H9 (cell line): Measurements from ENCODE around the gene ATP1B2. TPM values are rescaled to one million over a fixed set of nuclear protein-coding genes. Genes with fewer than 3 reads are reported as not detected.

ENCODE experiments used
- DNase-seq: peaks from one replicate; pipeline ENCODE4 v3.0.0-alpha.2; 2017
- H2AFZ ChIP-seq: one replicate; pipeline ENCODE4 v1.6.1; 2013; ENCODE audit warnings: mild to moderate bottlenecking, low read length, control low read depth, moderate library complexity
- H2AK5ac ChIP-seq: 2 replicates; pipeline ENCODE4 v1.6.1; 2013; ENCODE audit warnings: low read length, control low read depth, mixed read lengths; ENCODE audit not compliant: insufficient read length
- H2BK120ac ChIP-seq: one replicate; pipeline ENCODE4 v1.6.1; 2013; ENCODE audit warnings: low read depth, mild to moderate bottlenecking, low read length, control low read depth, inconsistent platforms; ENCODE audit not compliant: poor library complexity, severe bottlenecking
- H2BK12ac ChIP-seq: 2 replicates; pipeline ENCODE4 v1.6.1; 2013; ENCODE audit warnings: low read length, control low read depth, mixed read lengths, low read depth; ENCODE audit not compliant: insufficient read length
- H2BK15ac ChIP-seq: 2 replicates; pipeline ENCODE4 v1.6.1; 2013; ENCODE audit warnings: low read depth, low read length, control low read depth
- H2BK20ac ChIP-seq: one replicate; pipeline ENCODE4 v1.6.1; 2013; ENCODE audit warnings: low read depth, mild to moderate bottlenecking, low read length, control low read depth, inconsistent platforms; ENCODE audit not compliant: poor library complexity, severe bottlenecking
- H2BK5ac ChIP-seq: 2 replicates; pipeline ENCODE4 v1.6.1; 2013; ENCODE audit warnings: low read length, control low read depth, mixed read lengths; ENCODE audit not compliant: insufficient read length
- H3K14ac ChIP-seq: 2 replicates; pipeline ENCODE4 v1.6.1; 2013; ENCODE audit warnings: low read length, control low read depth; ENCODE audit not compliant: insufficient read depth
- H3K18ac ChIP-seq: 2 replicates; pipeline ENCODE4 v1.6.1; 2013; ENCODE audit warnings: low read depth, mild to moderate bottlenecking, mixed read lengths, low read length, control low read depth; ENCODE audit not compliant: insufficient read length
- H3K23ac ChIP-seq: 2 replicates; pipeline ENCODE4 v1.6.1; 2013; ENCODE audit warnings: low read length, control low read depth, mixed read lengths, low read depth; ENCODE audit not compliant: insufficient read length
- H3K23me2 ChIP-seq: 2 replicates; pipeline ENCODE4 v1.6.1; 2013; ENCODE audit warnings: low read depth, mild to moderate bottlenecking, mixed read lengths, low read length, control low read depth; ENCODE audit not compliant: insufficient read length, poor library complexity, severe bottlenecking
- H3K27ac ChIP-seq: 2 replicates; pipeline ENCODE4 v1.5.1; 2013; ENCODE audit warnings: low read length, control low read depth, mixed read lengths, low read depth; ENCODE audit not compliant: insufficient read length
- H3K27me3 ChIP-seq: 2 replicates; pipeline ENCODE4 v1.6.1; 2013; ENCODE audit warnings: low read length, control low read depth, inconsistent platforms; ENCODE audit not compliant: insufficient read depth
- H3K4ac ChIP-seq: 2 replicates; pipeline ENCODE4 v1.6.1; 2013; ENCODE audit warnings: low read depth, mild to moderate bottlenecking, control low read depth, inconsistent platforms, low read length, moderate library complexity
- H3K4me1 ChIP-seq: 2 replicates; pipeline ENCODE4 v1.6.1; 2013; ENCODE audit warnings: low read length, control low read depth, inconsistent platforms; ENCODE audit not compliant: insufficient read depth
- H3K4me2 ChIP-seq: 2 replicates; pipeline ENCODE4 v1.6.1; 2013; ENCODE audit warnings: low read length, control low read depth, mixed read lengths; ENCODE audit not compliant: insufficient read length, insufficient read depth
- H3K56ac ChIP-seq: 2 replicates; pipeline ENCODE4 v1.6.1; 2013; ENCODE audit warnings: low read depth, mild to moderate bottlenecking, mixed read lengths, low read length, control low read depth; ENCODE audit not compliant: insufficient read length
- H3K79me1 ChIP-seq: 2 replicates; pipeline ENCODE4 v1.6.1; 2013; ENCODE audit warnings: low read depth, mild to moderate bottlenecking, moderate library complexity, low read length, control low read depth, inconsistent platforms; ENCODE audit not compliant: insufficient read depth, poor library complexity, severe bottlenecking
- H3K79me2 ChIP-seq: 2 replicates; pipeline ENCODE4 v1.6.1; 2013; ENCODE audit warnings: low read length, control low read depth, inconsistent platforms; ENCODE audit not compliant: insufficient read depth
- H3K9ac ChIP-seq: 2 replicates; pipeline ENCODE4 v1.6.1; 2013; ENCODE audit warnings: low read length, control low read depth, mixed read lengths; ENCODE audit not compliant: insufficient read length; ENCODE audit errors: extremely low read depth
- H3K9me3 ChIP-seq: one replicate; pipeline ENCODE4 v1.6.1; 2013; ENCODE audit warnings: low read depth, low read length, inconsistent platforms; ENCODE audit not compliant: control insufficient read depth
- H3T11ph ChIP-seq: one replicate; pipeline ENCODE4 v1.6.1; 2013; ENCODE audit warnings: mild to moderate bottlenecking, low read length, control low read depth, inconsistent platforms
- H4K20me1 ChIP-seq: one replicate; pipeline ENCODE4 v1.6.1; 2013; ENCODE audit not compliant: control insufficient read depth, insufficient read length, insufficient read depth
- H4K5ac ChIP-seq: 2 replicates; pipeline ENCODE4 v1.6.1; 2013; ENCODE audit warnings: low read depth, mild to moderate bottlenecking, mixed read lengths, low read length, control low read depth; ENCODE audit not compliant: insufficient read length
- H4K8ac ChIP-seq: replicated peaks from 2 replicates; pipeline ENCODE4 v1.6.1; 2013; ENCODE audit warnings: low read length, control low read depth, mixed read lengths, low read depth; ENCODE audit not compliant: insufficient read length
- H4K91ac ChIP-seq: 2 replicates; pipeline ENCODE4 v1.6.1; 2013; ENCODE audit warnings: low read depth, mild to moderate bottlenecking, moderate library complexity, mixed read lengths, low read length, control low read depth; ENCODE audit not compliant: insufficient read length
- H3K27ac Mint-ChIP-seq, 3 experiments: 2 replicates in 2 of 3; 3 replicates in 1 of 3; pipeline ENCODE4 v1.8.0; 2020 to 2021; ENCODE audit warnings: mixed read lengths in 3 of 3, mild to moderate bottlenecking in 1 of 3, moderate library complexity in 1 of 3
- H3K27me3 Mint-ChIP-seq: 2 replicates; pipeline ENCODE4 v1.8.0; 2021; ENCODE audit warnings: low read depth, mild to moderate bottlenecking, moderate library complexity, mixed read lengths
- H3K36me3 Mint-ChIP-seq, 3 experiments: 2 replicates in 2 of 3; 3 replicates in 1 of 3; pipeline ENCODE4 v1.8.0; 2020 to 2021; ENCODE audit warnings: low read depth in 3 of 3, mixed read lengths in 3 of 3; ENCODE audit not compliant: insufficient read depth in 1 of 3
- H3K4me1 Mint-ChIP-seq, 2 experiments: 2 replicates each; pipeline ENCODE4 v1.8.0; 2020; ENCODE audit warnings: mixed read lengths in 2 of 2
- H3K4me3 Mint-ChIP-seq, 2 experiments: 2 replicates in 1 of 2; 3 replicates in 1 of 2; pipeline ENCODE4 v1.8.0; 2020 to 2021; ENCODE audit warnings: mild to moderate bottlenecking in 2 of 2, mixed read lengths in 2 of 2, moderate library complexity in 1 of 2
- H3K9me3 Mint-ChIP-seq, 2 experiments: 2 replicates in 1 of 2; 3 replicates in 1 of 2; pipeline ENCODE4 v1.8.0; 2020; ENCODE audit warnings: mild to moderate bottlenecking in 2 of 2, mixed read lengths in 2 of 2, moderate library complexity in 1 of 2
- WGBS: extraction: QIAGEN DNeasy Blood & Tissue Kit; methylation state at CpG from one replicate; pipeline ENCODE4 v1.1.7; 2013; ENCODE audit warnings: missing lambda C conversion rate, low lambda C conversion rate, mixed read lengths; ENCODE audit not compliant: insufficient read length; ENCODE audit errors: extremely low coverage; 5-methylcytosine and 5-hydroxymethylcytosine counted together
- total RNA-seq: library from RNA; stranded (reverse); gene quantifications from 2 replicates; pipeline ENCODE4 v1.2.1, GENCODE V29; 2021
- TF ChIP-seq, protein P1 (sequence below): fragments of 200-600 bp; sonication (generic); conservative IDR thresholded peaks from 3 replicates; pipeline ENCODE4 v1.8.0; 2021; ENCODE audit warnings: antibody characterized with exemption, mild to moderate bottlenecking

Gene ATP1B2
- total RNA-seq, 1 experiment from 2014 or later = 16.2 TPM

DNA sequence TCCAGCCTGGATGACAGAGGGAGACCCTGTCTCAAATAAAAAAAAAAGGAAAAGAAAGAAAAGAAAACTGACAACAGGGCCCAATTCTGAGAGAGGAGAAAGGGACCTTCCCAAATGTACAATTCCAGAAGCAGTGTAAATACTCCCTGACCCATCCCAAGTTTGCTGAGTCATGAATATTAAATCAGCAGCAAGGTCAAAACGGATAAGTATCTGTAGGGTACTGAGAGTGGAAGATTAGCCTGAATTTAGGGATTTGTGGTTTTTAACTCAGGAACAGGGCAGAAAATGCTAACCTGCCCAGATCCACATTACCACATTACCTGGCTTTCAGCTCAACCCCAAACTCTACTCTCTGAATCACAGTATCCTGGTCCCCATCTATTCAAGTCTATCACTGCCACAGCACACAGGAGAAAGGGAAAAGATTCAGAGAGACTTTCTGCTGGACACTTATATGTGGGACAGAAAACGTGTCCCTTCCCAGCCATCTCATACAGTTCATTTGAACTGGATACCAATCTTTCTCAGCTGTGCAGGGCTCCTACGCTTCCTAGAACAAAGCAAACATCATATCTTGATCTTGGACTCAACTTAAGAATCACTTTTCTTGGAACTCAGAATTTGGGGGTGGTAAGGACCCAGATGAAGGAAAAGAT, 39.0 kb upstream of the ATP1B2 start:
- peaks cover 9% of the 10 kb centered on the region; the same call in 1 of the 2 replicates for H3K79me2 ChIP-seq
- H4K8ac ChIP-seq = no peak overlapping the region
- no peak overlapping the region for H2AFZ ChIP-seq
- no peaks in the 10 kb centered on the region for H3K9me3 Mint-ChIP-seq
- peaks cover 5% of the 10 kb centered on the region for H3K4me1 ChIP-seq
- no peaks in the 10 kb centered on the region for H3K9me3 ChIP-seq
- H3K4ac ChIP-seq = no peak overlapping the region
- no peak overlapping the region for H4K5ac ChIP-seq
- no peak overlapping the region for H3K27ac ChIP-seq
- H3T11ph ChIP-seq = no peak overlapping the region
- no peak for DNase-seq
- no peak overlapping the region for H2BK15ac ChIP-seq
- no peak overlapping the region for H3K4me2 ChIP-seq
- H3K27me3 ChIP-seq = no peaks in the 10 kb centered on the region
- no peak overlapping the region for H4K91ac ChIP-seq
- H3K4me3 Mint-ChIP-seq = peak overlapping the region in 1 of 2 experiments; percentile 89; a peak in 3 of 5 replicates
- H3K14ac ChIP-seq = no peak overlapping the region
- no peak overlapping the region for H3K56ac ChIP-seq
- H3K27me3 Mint-ChIP-seq = no peaks in the 10 kb centered on the region
- no peak overlapping the region for H2BK5ac ChIP-seq
- H2AK5ac ChIP-seq = no peak overlapping the region
- H3K9ac ChIP-seq = peak overlapping the region; percentile 33
- no peaks in the 10 kb centered on the region for H3K79me1 ChIP-seq
- no peak overlapping the region for H2BK120ac ChIP-seq
- no peak overlapping the region for H2BK20ac ChIP-seq
- no peaks in the 10 kb centered on the region for H4K20me1 ChIP-seq
- H3K23ac ChIP-seq = no peak overlapping the region
- TF ChIP-seq, protein P1, sequence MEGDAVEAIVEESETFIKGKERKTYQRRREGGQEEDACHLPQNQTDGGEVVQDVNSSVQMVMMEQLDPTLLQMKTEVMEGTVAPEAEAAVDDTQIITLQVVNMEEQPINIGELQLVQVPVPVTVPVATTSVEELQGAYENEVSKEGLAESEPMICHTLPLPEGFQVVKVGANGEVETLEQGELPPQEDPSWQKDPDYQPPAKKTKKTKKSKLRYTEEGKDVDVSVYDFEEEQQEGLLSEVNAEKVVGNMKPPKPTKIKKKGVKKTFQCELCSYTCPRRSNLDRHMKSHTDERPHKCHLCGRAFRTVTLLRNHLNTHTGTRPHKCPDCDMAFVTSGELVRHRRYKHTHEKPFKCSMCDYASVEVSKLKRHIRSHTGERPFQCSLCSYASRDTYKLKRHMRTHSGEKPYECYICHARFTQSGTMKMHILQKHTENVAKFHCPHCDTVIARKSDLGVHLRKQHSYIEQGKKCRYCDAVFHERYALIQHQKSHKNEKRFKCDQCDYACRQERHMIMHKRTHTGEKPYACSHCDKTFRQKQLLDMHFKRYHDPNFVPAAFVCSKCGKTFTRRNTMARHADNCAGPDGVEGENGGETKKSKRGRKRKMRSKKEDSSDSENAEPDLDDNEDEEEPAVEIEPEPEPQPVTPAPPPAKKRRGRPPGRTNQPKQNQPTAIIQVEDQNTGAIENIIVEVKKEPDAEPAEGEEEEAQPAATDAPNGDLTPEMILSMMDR = no peak
- peaks cover 6 to 20% (median 14%) of the 10 kb centered on the region in 3 experiments; a peak in 6 of 7 replicates for H3K36me3 Mint-ChIP-seq
- H3K23me2 ChIP-seq = peaks cover 7% of the 10 kb centered on the region
- H3K4me1 Mint-ChIP-seq = peaks cover 22 to 23% of the 10 kb centered on the region in 2 experiments
- no CpG with 5 or more reads among the region's 3 CpGs for WGBS
- peak overlapping the region in 1 of 3 experiments; percentile 68; a peak in 2 of 7 replicates for H3K27ac Mint-ChIP-seq
- no peak overlapping the region for H3K18ac ChIP-seq
- H2BK12ac ChIP-seq = no peak overlapping the region
